NCI-H146 treated with DMSO at 0.1 percent for 48 hours (cell line): ENCODE data around the gene DHRSX.
"Not testable (repeated sequence)": the region's sequence is repeated elsewhere in the genome, so short reads cannot be mapped to it uniquely, and the experiment has no call there.

Source experiments
- DNase-seq: peaks from one replicate; lab custom pipeline; 2025; ENCODE audit not compliant: unreplicated experiment; lab: John Stamatoyannopoulos, UW

The DHRSX gene

DNA sequence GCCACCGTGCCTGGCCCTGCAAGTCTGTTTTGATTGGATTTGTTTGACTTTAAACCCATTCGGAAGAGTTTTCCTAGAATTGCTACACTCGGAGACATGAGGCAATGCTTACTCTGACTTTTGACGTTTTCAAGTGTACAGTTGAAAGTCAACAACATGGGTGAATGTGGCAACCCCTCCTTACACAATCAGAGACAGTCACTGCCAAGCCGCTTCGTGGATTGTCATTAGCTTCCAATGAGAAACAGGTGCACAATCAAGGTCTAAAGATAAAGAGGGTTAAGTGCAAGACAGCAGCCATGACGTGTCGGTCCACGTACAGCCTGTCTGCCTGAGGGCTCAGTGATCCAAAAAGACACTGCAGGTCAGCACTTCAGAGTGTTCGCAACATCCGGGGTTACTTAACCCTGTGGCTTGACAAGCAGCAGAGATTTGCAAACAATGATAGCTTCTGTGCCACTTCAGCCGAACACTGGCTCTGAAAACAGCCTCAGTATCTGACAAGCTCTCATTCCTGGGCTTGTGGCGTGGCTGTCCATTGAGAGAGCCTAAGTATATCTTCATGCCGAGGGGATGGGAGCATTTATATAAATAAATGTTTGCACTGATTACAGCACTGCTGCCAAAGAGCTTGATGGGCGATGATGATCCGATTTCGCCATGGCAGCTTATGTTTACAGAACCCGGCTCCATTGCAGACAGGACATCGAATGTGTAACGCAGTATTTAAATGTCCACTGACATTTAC, 180.0 kb downstream of the DHRSX start:
- DNase-seq, result no peak

- no peak for DNase-seq
Observed at GRCh38 chrX:2320089-2320488, 180.7 kb downstream of the DHRSX start.

GRCh38 chrX:2318371-2318770, 182.4 kb downstream of the DHRSX start:
- no peak for DNase-seq

DNA sequence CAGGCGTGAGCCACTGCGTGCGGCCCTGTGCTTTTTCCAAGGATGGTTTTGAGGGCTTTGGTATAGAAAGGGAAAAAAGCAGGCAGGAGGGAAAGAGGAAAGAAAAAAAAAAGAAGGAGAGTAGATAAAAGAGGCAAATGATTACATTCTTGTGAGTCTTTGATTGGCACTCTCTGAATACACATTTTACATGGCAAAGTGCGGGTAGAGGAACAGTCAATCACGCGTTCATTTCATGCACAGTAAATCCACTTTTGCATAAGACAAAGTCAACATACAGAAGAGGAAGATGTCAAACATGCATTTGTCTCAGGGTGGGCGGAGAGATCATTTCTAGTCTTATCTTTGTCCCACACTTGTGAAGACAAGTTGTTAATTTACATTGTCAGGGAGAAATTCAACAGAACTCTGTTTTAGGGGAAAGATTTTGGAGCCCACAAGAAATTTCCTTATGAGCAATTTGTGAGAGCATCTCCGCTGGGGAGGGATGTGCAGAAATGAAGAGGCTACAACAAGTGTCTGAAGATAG, 183.2 kb downstream of the DHRSX start:
- no peak for DNase-seq

DNA sequence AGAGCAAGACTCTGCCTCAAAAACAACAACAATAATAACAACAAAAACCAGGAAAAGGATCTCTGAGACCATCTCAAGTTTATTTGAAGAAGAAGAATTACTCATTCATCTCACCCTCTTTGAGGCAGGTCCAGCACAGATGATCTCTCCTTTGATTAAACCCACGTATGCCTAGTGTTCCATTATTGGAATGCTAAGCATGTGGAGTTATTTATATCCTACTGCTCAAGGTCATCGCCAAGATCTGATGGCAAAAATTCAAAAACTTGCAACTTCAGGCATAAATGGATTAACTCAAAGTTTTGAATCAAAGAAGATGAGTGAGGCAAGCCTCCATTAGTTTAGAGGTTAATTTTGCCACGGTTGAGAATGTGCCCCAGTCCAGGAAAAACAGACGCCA, 184.2 kb downstream of the DHRSX start:
- DNase-seq, result no peak

GRCh38 chrX:2315434-2315833, 185.3 kb downstream of the DHRSX start:
- DNase-seq, result no peak

DNA sequence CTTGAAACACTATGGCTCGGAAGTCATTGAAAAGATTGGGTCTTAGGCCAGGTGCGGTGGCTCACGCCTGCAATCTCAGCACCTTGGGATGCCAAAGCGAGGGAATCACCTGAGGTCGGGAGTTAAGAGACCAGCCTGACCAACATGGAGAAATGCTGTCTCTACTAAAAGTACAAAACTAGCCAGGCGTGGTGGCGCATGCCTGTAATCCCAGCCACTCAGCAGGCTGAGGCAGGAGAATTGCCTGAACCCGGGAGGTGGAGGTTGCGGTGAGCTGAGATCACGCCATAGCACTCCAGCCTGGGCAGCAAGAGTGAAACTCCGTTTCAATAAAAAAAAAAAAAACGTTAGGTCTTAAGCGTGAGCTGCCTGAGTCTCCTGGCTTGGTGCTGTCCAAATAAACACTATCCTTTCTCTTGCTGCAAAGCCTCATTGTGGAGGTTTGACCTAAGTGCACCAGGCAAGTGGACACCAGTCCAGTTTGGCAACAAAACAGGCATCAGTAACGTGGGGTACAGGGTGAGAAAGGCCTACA, 185.9 kb downstream of the DHRSX start:
- DNase-seq, result no peak

- DNase-seq, result no peak
Observed at GRCh38 chrX:2313864-2314640, 186.7 kb downstream of the DHRSX start.

- not testable (repeated sequence) for DNase-seq
Observed at GRCh38 chrX:2312061-2312591, 188.7 kb downstream of the DHRSX start.

GRCh38 chrX:2311501-2311900, 189.3 kb downstream of the DHRSX start:
- no peak for DNase-seq

DNA sequence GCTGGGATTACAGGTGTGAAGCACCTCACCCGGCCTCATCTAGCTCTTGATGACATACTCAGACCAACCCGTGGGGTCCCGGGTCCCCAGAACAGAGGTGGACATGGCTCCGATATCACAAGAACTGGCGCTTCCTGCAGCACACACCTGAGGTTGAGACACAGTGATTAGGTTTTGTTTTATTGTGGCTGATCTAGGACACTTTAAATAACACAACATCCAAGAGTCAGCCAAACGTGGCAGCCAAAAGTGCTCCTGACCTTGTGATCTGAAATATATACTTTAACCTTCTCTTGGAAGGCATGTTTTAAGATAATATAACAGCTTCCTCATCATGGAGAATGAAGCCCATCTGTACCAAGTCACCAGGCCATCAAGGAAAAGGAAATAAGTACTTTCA, 198.9 kb downstream of the DHRSX start:
- DNase-seq, result no peak

DNA sequence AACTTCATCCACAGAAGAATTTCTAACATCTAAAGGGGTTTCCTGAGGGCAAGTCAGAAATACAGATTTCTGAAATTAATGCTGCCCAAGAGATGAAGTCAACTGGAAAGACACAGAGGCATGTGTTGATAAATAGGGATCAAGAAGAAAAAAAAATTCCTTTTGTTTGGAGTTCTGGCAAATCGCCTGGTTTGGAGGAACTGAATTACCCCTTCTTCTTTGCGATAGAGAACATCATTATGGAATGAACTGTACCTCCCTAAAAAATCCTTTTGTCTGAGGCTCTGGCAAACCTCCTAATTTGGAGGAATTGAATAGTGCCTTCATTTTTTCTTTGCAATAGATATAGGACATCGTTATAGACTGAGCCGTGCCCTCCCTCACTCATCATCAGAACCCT, 200.9 kb downstream of the DHRSX start:
- DNase-seq, result no peak

- no peak for DNase-seq
Observed at GRCh38 chrX:2286731-2287130, 214.0 kb downstream of the DHRSX start.

GRCh38 chrX:2284601-2285000, 216.2 kb downstream of the DHRSX start:
- no peak for DNase-seq

- DNase-seq, result no peak
Observed at GRCh38 chrX:2284133-2284532, 216.6 kb downstream of the DHRSX start.

DNA sequence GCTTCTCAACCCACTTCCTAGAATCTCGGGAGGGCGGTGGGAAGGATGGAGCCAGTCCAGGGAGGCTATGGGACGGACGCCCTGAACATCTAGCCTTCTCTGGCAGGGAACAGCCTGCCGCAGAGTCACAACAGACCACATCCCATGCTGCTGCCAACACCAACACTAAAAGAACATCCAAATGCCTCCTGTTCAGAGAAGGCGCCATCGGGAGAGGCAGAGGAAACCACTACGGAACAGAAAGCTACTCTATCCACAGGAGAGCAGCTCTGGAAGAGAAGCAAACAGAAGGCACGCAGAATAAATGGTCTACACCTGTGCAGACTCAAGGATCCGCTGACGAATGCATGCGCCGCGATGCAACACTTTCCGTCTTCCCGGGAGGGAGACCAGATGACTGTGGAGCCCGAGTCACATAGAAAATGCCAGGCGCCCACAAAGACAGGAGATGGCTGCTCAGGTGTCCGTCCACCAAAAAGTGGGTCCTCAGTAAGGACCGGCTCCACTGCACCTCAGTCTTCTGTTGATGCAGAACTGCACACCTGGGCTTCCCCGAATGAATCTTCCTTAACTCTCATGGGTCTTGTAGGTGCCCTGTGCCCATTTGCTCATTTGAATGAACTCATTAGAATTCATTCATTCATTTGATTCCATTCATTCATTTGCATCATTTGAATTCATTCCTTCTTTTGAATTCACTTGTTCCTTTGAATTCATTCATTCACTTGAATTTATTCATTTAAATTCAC, 217.5 kb downstream of the DHRSX start:
- DNase-seq, result no peak

DNA sequence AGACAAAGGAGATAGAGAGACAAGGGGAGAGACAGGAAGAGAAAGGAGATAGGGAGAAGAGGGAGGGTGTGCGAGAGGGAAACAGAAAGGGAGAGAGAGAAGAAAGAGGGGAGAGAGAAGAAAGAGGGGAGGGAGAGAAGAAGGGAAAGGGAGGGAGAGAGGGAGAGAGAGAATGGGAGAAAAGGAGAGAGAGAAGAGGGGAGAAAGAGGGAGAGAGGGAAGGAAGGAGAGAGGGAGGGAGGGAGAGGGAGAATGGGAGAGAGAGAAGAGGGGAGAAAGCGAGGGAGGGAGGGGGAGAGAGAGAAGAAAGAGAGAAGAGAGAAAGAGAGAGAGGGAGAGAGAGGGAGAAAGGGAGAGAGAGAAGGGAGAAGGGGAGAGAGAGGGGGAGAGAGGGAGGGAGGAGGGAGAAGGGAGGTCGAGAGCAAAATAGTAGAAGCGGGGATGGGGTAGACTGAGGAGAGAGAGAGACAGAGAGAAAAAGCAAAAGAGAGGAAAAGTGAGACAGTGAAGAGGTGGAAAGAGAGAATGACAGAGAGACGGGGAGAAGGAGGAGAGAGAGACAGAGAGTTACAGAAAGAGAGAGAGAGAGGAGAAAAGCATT, 218.2 kb downstream of the DHRSX start:
- no peak for DNase-seq

GRCh38 chrX:2272337-2272736, 228.4 kb downstream of the DHRSX start:
- no peak for DNase-seq

- DNase-seq, result not testable (repeated sequence)
Observed at GRCh38 chrX:2271595-2271994, 229.2 kb downstream of the DHRSX start.

DNA sequence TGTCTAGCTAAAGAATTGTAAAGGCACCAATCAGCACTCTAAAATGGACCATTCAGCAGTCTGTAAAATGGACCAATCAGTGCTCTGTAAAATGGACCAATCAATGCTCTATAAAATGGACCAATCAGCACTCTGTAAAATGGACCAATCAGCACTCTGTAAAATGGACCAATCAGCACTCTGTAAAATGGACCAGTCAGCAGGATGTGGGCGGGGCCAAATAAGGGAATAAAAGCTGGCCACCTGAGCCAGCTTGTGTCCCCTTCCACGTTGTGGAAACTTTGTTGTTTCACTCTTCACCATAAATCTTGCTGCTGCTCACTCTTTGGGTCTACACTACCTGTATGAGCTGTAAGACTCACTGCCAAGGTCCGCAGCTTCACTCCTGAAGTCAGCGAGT, 230.0 kb downstream of the DHRSX start:
- DNase-seq, result not testable (repeated sequence)

DNA sequence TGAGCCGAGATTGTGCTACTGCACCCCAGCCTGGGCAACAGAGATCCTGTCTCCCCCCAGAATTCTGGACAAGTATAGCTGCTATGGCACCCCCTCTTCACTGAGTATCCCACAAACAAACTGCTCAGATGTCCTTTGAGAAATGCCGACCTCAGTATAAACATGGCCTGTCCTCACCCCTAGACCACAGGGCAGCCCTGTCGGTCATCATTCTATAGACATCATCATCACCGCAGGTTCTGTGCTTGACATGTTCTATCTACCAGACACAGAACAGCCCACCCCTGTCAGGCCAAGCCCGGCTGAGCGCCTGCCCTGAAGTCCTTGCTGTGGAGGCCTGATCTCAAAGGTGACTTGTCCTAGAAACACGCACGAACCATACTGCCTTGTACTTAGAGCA, 232.9 kb downstream of the DHRSX start:
- DNase-seq, result no peak
